HG03442 (cell line): ENCODE results near the gene UNC5C.

Experiments used
- ATAC-seq: cut with Tn5 transposase; IDR thresholded peaks from one replicate; pipeline ENCODE4 v1.9.1; 2021; ENCODE audit warnings: mild to moderate bottlenecking, moderate library complexity; ENCODE audit not compliant: unreplicated experiment

Gene UNC5C

DNA sequence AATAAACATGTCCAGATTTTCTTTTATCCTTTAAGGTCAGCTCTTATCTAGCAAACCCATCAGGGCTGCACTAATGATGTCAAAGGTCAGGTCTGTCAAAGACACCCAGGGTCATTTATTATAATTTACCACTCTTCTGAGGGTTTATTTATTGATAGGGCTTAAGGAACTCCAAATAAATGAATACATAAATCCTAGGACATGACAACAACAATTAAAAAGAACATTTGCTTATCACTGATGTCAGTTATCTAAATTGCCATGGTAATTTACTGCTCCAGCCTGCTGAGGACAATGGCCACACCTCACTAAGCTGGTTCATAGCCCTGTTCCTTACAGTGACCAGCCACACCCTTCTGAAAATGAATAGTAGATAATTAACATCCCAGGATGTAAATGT, 317.1 kb downstream of the UNC5C start:
- ATAC-seq, result no peak

GRCh38 chr4:95225849-95226248, 322.9 kb downstream of the UNC5C start:
- ATAC-seq, result no peak

- ATAC-seq, result no peak
Measured at GRCh38 chr4:95224402-95224801, 324.4 kb downstream of the UNC5C start.

DNA sequence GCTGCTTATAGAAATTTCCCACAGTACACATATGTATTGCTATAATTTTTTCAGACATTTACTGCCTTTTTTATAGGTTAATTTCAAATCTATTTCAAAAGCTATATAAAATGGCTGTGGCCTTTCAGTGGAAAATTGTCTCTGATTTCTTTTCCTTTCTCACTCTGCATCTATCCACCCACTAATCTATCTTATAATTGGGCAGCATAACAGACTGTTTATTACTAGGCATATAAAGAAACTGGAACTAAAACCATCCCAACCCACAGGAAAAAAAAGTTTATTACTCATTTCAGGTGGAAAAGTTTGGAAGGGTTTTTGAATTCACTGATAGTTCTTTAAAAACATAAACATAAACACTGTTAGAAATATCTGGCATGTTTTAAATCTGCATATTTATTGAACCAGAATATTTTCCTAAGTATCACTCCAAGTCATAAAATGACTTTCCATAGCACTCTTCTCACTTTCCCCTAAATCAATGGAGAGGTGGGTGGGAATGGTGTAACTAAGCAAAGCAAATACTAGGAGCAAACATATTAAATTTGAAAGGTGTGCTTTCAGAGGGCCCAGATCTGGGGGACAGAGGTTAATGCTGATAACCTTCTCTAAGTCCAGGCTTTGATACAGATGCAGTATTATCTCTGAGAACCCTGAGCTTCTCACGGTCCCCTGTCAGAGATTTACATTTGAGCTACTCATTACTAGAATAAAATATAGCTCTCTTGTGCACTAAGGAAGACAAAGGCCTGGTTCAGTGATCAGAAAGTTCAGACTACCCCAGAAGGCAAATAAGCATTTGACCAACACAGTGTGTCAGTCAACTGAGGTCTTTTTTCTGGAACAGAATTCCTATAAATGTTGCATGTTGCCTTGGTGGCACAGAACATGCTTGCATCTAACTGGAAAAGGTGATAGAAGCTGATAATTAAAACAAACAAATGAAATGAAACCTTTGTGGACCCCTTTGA, 328.3 kb downstream of the UNC5C start:
- no peak for ATAC-seq

DNA sequence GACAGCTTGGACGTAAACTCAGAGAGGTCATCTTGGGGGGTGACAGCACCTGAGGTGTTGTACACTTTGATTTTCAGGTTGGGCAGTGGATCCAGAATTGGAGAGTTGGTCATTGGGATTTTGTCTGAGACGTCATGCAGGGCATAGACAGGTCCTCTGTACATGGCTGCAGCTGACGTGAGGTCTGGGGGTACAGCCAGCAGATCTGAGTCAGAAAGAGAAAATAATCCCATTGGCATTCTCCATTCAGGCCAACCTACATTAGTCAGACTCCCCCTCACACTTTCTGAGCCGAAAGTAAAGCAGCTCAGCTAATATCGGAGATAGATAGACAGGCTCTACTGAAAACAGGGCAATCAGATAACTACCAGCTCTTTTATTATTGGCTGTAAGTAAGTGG, 329.7 kb downstream of the UNC5C start:
- ATAC-seq, result no peak

DNA sequence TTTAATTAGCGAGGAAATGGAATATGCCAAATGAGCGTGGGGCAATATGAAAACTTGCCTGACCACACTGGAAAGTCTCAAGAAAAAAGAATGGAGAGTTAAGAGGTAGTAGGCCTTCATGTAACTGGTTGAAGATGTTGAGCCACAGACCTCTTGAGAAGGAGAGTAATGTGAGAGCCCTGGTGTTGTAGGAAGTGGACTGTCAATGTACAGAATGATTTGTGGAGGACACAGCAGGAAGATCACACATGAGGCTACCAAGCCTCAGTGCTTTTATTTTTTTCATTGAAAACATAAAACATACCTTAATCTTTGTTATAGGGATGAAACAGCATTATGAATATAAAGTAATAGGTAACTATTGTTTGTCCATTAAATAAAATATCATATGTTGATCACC, 331.6 kb downstream of the UNC5C start:
- ATAC-seq, result no peak

GRCh38 chr4:95216636-95217035, 332.1 kb downstream of the UNC5C start:
- no peak for ATAC-seq

- no peak for ATAC-seq
Measured at GRCh38 chr4:95215991-95216605, 332.7 kb downstream of the UNC5C start.

DNA sequence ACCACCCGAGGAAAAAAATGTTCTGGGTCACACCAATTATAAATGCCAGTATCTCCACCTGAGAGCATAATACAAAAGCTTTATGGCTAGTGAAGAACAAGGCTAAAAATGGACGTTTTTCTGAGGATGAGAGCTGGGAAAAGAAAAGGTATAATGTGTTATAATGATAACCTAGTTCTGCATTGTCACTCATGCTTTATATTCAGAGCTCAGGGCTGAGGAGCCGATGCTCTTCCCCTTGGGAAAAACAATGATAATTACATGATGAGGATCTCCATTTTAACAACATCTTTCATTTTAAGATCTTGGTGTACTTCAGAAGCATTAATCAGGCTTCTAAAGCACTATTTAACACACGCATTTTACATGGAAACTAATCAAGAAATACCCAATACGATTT, 333.7 kb downstream of the UNC5C start:
- no peak for ATAC-seq

DNA sequence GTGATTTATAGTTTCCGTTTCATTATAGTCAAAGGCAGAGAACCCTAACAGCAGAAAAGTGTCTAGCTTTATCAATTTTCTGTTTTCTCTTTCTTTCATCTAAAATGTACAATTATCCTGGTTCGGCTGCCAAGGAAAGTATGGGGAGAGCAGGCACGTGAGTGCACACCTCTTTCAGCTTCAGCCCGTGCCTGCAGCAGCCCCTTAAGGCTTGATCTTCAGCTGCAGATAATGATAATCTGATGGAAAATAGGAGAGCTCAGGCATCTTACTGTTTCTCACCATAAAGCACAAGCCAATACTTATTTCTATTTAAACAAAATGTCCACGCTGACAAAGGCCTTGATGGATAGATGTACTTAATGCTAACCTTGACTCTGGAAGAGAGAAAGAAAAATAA, 334.4 kb downstream of the UNC5C start:
- no peak for ATAC-seq

DNA sequence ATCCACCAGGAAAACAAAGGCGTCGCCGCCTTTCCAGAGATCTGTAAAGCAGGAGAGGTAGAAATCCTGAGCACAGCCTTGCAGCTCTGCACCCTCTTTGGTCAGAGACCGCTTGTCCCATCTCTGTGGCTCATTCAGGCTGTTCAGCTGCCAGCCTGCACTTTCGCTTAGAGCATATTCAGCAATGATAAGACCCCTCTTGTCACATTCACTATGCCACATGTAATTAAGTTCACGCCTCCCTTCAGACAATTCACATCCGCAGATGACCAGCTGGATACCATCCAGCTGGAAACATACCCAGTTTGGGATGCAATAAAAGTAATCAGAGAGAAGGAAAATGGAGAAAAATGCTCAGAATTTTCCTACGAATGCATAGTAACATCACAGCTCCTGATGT, 335.4 kb downstream of the UNC5C start:
- no peak for ATAC-seq

DNA sequence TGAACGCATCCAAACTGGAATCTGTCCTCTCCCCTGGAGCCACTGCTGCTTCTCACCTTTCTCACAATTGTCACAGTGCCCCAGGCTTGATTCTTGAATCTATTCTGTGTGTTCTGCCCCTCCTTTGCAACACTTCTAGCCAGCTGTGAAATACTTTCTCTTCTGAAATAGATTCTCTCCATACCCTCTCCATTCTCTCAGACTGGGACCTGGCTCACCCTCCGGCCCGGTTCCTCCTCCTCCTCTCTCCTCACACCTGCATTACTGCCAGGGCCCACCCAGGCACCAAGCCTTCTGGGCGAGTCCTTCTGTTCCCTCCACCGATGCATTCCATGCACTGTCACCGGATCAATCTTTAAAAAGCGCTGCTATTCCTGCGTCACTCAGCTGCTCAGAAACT, 336.1 kb downstream of the UNC5C start:
- no peak for ATAC-seq

DNA sequence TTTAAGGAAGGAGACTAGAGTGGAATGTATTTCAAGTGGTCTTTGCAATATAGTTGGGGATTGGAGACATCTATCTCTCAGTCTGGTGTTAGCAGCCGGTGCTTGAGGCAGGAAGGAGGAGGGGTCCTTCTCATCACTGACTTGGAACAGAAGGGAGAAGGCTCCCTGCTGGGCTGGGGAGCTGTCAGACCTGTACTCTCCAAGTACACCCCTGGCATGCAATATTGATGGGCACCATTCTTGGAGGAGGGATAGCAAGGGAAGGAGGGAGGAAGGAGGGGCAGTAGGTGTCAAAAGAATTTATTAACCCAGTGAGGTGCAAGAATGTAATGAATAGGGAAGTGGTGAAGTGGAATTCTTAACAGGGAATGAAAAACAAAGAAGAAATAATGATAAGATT, 338.8 kb downstream of the UNC5C start:
- no peak for ATAC-seq

GRCh38 chr4:95204873-95205272, 343.9 kb downstream of the UNC5C start:
- ATAC-seq, result no peak

- ATAC-seq, result no peak
Measured at GRCh38 chr4:95204267-95204844, 344.4 kb downstream of the UNC5C start.

DNA sequence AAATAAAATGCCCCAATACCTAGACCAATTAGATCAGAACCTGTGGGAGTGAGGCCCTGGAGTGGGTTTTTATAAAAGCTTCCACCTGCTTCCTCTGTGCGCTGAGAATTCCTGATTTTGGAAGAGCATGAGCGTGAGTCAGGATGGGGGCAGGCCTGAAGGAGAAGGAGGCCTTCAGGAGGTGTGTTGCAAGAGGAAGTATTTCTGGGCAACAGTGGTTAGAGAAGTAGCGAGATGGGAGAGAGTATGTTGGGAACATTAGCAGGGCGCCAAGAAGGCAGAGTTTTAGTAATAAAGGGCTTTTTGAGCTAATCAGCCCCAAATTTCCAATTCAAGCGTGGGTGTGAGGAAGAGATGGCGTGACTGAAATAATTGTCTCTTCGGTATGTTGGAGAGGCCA, 349.8 kb downstream of the UNC5C start:
- no peak for ATAC-seq

GRCh38 chr4:95197353-95197752, 351.4 kb downstream of the UNC5C start:
- no peak for ATAC-seq

GRCh38 chr4:95193391-95194224, 355.2 kb downstream of the UNC5C start:
- ATAC-seq, result no peak

DNA sequence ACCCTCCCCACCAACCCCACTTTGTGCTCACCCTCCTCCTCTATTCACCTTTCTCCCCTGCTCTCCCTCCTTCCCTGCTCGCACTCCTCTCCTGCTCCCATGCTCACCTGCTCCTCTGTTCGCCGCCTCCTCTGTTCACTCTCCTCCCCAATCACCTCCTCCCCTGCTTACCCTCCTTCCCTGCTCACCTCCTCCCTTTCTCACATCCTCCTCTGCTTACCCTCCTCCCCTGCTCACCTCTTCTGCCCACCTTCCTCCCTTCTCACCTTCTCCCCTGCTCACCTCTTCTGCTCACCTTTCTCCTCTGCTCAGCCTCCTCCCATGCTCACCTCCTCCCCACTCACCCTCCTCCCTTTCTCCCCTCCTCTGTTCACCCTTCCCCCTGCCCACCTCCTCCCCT, 357.2 kb downstream of the UNC5C start:
- no peak for ATAC-seq

DNA sequence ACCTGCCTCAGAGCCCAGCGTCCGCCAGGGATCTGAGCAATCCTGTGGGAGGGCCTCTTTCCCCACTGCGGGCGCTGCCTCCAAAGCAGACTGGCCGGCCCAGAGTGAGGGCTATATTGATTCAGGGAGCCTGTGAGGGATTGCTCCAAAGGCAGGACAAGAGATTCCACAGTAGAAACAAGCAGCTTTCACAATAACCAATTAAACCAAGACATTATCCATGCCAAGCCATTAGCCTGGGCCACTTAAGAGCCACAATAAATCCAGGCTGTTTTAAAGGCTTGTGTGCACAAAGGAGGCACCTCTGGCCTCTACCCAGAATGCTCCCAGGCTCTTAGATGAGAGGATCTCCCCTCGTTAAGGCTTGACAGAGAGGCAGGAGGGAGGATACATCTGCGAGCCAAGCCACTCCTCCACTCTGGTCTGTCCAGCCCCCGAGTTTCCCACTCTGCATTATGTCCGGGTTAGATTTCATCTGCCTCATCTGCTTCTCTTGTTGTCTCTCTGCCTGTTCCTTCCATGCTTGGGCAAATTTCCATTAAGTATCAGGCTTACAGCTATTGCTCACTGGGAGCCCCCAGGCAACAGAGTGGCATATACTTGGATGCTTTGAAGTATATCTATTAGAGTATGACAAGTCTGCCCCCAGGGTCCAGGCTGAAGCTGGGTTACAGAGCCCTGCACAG, 357.9 kb downstream of the UNC5C start:
- ATAC-seq, result no peak
